ENCODE results near the gene CFAP91.

The CFAP91 gene

DNA sequence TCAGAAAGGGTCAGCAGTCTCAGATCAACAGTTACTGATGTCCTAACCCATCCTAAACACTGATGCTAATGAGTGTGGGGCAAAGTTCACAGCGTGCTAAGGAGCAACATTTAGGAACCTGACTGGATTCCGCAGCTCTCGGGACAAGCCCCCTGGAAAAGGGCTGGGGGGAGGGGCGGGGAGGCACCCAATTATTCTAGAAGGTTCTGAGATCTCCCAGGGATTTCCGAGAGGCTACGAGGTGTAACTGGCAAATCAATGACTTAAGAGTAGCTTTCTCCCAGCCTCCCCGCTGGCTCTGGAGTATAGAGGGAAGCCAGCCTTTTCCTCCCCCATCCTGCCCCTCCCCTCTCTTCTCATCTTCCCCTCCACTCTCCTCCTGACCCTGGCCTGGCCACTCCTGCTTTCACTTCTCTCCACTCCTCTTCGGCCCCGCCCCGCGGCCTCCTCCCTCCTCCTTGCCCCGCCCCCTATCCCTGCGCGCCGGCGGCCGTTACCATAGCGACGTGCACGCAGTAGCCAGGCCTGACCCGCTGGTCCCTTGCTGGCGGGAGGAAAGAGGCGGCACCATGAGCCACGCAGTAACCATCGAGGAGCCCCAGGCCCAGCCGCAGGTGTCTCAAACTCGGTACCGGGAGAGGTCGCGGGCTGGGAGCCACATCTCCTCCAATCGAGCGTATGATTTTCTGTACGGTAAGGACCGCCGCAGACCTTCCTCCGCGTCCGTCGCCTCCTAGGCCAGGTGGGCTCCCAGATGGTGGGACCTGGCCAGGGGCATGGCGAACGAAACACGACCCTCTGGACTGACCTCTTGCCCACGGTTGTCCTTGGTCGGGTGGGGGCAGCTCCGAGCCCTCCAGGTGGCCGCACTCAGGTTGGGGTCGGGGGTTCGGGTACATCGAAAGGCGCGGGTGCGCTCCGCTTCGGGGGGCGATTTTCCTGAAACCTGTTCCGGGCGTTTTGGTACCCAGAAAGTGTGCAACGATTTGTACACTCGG, at the start of gene CFAP91:
Gene CFAP91, plus strand, starts transcription at position 493 of the 998 bp plus-strand sequence. Its CDS starts 77 bp downstream, at position 570.
- TF ChIP-seq, protein P1, sequence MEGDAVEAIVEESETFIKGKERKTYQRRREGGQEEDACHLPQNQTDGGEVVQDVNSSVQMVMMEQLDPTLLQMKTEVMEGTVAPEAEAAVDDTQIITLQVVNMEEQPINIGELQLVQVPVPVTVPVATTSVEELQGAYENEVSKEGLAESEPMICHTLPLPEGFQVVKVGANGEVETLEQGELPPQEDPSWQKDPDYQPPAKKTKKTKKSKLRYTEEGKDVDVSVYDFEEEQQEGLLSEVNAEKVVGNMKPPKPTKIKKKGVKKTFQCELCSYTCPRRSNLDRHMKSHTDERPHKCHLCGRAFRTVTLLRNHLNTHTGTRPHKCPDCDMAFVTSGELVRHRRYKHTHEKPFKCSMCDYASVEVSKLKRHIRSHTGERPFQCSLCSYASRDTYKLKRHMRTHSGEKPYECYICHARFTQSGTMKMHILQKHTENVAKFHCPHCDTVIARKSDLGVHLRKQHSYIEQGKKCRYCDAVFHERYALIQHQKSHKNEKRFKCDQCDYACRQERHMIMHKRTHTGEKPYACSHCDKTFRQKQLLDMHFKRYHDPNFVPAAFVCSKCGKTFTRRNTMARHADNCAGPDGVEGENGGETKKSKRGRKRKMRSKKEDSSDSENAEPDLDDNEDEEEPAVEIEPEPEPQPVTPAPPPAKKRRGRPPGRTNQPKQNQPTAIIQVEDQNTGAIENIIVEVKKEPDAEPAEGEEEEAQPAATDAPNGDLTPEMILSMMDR (IDR thresholded peaks at IDR 0.05), result no peak
- H3K27me3 ChIP-seq, result peaks cover 18% of the 10 kb centered on the region
- H3K36me3 ChIP-seq, result no peaks in the 10 kb centered on the region
- no peaks in the 10 kb centered on the region for H3K9me3 ChIP-seq
- H3K27ac ChIP-seq, result peak within 1 kb of the TSS; percentile 9
- H3K4me3 ChIP-seq (ENCODE audit: low read depth in 1 of 2, low read length in 1 of 2), result peak within 1 kb of the TSS; percentile 47 to 57
- H3K4me1 ChIP-seq (ENCODE audit: control insufficient read depth in 1 of 2, insufficient read depth in 1 of 2, low read depth in 1 of 2, low read length in 1 of 2), result peaks cover 14 to 18% of the 10 kb centered on the region in 2 experiments

DNA sequence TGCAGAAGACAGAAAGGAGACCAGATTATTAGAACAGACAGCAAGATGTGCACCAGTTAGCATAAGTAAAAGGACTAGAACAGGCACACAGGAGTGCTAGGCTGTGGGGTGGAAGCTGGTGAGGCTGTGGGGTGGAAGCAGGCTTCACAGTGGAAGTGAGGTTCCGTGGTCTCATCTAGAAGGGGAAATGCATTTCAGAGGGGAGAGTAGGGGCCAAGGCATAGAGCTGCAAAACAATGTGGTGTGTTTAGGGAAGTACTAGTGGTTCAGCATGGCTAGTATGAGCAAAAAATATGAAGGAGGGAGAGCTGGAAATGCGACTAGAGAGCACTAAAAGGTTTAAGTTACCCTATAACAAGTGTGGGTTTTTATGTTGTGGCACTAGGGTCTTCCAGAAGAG, 48.9 kb upstream of the CFAP91 start:
- Histone ChIP-seq H3K9me3 (no peaks in the 10 kb centered on the region), H3K4me3 (ENCODE audit: low read depth in 1 of 2, low read length in 1 of 2) (no peak overlapping the region), H3K36me3 (no peaks in the 10 kb centered on the region), H3K27ac (no peak overlapping the region), H3K4me1 (ENCODE audit: control insufficient read depth in 1 of 2, insufficient read depth in 1 of 2, low read depth in 1 of 2, low read length in 1 of 2) (no peaks in the 10 kb centered on the region), H3K27me3 (no peaks in the 10 kb centered on the region)
- TF ChIP-seq, protein P1 (IDR thresholded peaks at IDR 0.05), result no peak

DNA sequence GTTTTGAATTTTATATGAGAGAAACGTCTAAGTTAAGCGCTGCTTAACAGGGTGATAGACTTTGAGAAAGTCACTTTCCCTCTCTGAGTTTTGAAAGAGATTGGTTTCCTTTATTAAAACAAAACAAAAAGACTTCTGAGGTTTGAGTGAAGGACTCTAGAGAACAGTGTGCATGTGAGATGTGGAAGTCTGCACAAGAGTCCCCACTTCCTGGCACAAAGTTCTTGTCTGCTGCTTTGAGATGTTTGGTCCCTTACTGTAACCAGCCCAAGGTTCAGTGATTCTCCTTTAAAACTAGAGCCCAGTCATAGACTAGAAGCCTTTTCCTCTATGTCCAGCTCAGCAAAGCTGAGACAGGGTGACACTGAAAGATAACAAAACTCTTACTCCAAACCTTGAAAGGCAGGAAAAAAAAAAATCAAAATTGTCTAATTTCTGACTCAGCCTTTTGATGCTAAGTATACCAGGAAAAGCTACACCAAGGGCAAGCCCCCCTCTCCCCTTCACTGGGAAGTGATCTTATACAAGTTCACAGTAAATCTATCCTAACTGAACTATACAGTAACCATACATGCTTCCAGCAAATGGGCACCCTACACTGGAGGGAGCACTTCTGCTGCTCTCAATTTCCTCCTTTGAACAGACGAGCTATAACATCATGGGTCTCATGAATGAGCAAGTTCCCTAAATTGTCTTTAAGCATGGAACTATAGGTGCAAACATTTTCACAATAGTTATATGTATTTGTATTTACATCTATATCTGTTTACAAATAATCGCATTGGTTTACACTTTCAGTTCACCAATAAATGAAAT, 44.7 kb upstream of the CFAP91 start:
- no peaks in the 10 kb centered on the region for H3K27me3 ChIP-seq
- H3K36me3 ChIP-seq, result no peaks in the 10 kb centered on the region
- no peaks in the 10 kb centered on the region for H3K9me3 ChIP-seq
- H3K27ac ChIP-seq, result no peak overlapping the region
- H3K4me3 ChIP-seq (ENCODE audit: low read depth in 1 of 2, low read length in 1 of 2), result no peak overlapping the region
- H3K4me1 ChIP-seq (ENCODE audit: control insufficient read depth in 1 of 2, insufficient read depth in 1 of 2, low read depth in 1 of 2, low read length in 1 of 2), result no peaks in the 10 kb centered on the region
- TF ChIP-seq, protein P1 (IDR thresholded peaks at IDR 0.05), result no peak

DNA sequence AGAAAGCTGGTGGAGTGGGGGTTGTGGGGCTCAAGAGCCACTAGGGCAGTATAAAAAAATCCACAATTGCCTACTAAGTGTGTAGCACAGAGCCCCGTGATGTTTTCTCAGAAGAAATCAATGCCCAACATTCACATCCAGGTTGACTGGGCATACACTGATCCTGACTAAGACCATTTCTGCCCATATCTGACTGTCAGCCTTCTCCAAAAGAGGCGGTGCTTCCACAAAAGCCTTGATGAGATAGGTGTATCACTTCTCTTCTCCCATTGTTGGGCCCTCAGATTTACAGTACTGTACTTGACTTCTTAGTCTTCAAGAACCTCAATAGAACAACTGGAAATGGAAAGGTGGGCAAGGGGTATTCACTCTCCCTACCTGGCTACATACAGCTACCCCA, 43.8 kb upstream of the CFAP91 start:
- no peaks in the 10 kb centered on the region for H3K9me3 ChIP-seq
- TF ChIP-seq, protein P1 (IDR thresholded peaks at IDR 0.05), result no peak
- no peak overlapping the region for H3K27ac ChIP-seq
- H3K36me3 ChIP-seq, result no peaks in the 10 kb centered on the region
- H3K4me1 ChIP-seq (ENCODE audit: control insufficient read depth in 1 of 2, insufficient read depth in 1 of 2, low read depth in 1 of 2, low read length in 1 of 2), result no peaks in the 10 kb centered on the region
- no peak overlapping the region for H3K4me3 ChIP-seq (ENCODE audit: low read depth in 1 of 2, low read length in 1 of 2)
- no peaks in the 10 kb centered on the region for H3K27me3 ChIP-seq

DNA sequence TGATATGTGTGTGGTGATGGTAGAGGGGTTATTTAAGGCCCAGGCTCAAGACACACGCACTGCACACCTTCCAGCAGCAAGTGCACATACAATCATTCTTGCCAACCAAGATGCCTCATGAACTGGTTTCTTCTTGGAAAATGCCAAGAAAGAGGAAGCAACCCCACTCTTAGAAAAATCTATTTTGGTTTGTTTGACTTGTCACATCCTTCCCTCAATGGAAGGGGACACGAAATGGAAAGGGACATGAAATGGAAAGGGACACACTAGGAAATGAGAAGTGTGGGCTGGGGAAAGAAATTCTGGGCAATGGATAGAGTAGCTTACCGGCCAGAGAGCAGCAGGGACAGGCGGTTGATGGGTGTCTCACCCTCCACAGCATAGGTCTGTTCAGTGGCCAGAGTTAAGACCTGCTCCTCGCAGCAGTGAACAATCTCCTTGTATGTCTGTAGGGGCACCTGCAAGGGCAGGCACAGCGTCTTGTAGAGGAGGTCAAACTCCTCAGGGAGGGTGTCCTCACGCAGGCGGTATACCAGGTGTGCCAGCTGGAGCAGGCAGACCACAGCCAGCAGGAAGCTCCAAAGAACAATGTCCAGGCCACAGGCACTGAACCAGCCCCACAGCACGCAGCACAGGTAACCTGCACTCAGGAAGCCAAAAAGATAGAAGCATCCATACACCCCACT, 43.1 kb upstream of the CFAP91 start:
- Histone ChIP-seq H3K4me3 (ENCODE audit: low read depth in 1 of 2, low read length in 1 of 2) (no peak overlapping the region), H3K9me3 (no peaks in the 10 kb centered on the region), H3K4me1 (ENCODE audit: control insufficient read depth in 1 of 2, insufficient read depth in 1 of 2, low read depth in 1 of 2, low read length in 1 of 2) (no peaks in the 10 kb centered on the region), H3K27me3 (no peaks in the 10 kb centered on the region), H3K36me3 (no peaks in the 10 kb centered on the region), H3K27ac (no peak overlapping the region)
- TF ChIP-seq, protein P1 (IDR thresholded peaks at IDR 0.05), result no peak

Data from neutrophil (primary cell).